ENCODE results near the gene SEZ6L.

- TF ChIP-seq USF2 (IDR thresholded peaks at IDR 0.05) (no peak), EP300 (IDR thresholded peaks at IDR 0.05) (no peak), CHD2 (IDR thresholded peaks at IDR 0.05; ENCODE audit: low read length, partially characterized antibody) (no peak), EHF (CRISPR knock-in tag; IDR thresholded peaks at IDR 0.05) (no peak), RFX5 (IDR thresholded peaks at IDR 0.05) (no peak), JUNB (IDR thresholded peaks at IDR 0.05) (no peak), MAZ (IDR thresholded peaks at IDR 0.05; ENCODE audit: borderline replicate concordance, low read depth, low read length) (no peak), ELK1 (IDR thresholded peaks at IDR 0.05; ENCODE audit: low read depth, low read length) (no peak)
- TF ChIP-seq, protein P1, sequence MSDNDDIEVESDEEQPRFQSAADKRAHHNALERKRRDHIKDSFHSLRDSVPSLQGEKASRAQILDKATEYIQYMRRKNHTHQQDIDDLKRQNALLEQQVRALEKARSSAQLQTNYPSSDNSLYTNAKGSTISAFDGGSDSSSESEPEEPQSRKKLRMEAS (IDR thresholded peaks at IDR 0.05) = no peak
- TF ChIP-seq, protein P2, sequence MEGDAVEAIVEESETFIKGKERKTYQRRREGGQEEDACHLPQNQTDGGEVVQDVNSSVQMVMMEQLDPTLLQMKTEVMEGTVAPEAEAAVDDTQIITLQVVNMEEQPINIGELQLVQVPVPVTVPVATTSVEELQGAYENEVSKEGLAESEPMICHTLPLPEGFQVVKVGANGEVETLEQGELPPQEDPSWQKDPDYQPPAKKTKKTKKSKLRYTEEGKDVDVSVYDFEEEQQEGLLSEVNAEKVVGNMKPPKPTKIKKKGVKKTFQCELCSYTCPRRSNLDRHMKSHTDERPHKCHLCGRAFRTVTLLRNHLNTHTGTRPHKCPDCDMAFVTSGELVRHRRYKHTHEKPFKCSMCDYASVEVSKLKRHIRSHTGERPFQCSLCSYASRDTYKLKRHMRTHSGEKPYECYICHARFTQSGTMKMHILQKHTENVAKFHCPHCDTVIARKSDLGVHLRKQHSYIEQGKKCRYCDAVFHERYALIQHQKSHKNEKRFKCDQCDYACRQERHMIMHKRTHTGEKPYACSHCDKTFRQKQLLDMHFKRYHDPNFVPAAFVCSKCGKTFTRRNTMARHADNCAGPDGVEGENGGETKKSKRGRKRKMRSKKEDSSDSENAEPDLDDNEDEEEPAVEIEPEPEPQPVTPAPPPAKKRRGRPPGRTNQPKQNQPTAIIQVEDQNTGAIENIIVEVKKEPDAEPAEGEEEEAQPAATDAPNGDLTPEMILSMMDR (IDR thresholded peaks at IDR 0.05) = no peak
Measured at GRCh38 chr22:26143806-26144325, 25.4 kb upstream of the SEZ6L start.

All from A549 (cell line).